ENCODE data around the gene PPP1R12B. TPM values are rescaled to one million over a fixed set of nuclear protein-coding genes. Genes with fewer than 3 reads are reported as not detected.
"Not testable (repeated sequence)": the region's sequence is repeated elsewhere in the genome, so short reads cannot be mapped to it uniquely, and the experiment has no call there.

PPP1R12B gene
- total RNA-seq, 4 donors from 2014 or later, result 20.6 to 120 (median 36.9) TPM

DNA sequence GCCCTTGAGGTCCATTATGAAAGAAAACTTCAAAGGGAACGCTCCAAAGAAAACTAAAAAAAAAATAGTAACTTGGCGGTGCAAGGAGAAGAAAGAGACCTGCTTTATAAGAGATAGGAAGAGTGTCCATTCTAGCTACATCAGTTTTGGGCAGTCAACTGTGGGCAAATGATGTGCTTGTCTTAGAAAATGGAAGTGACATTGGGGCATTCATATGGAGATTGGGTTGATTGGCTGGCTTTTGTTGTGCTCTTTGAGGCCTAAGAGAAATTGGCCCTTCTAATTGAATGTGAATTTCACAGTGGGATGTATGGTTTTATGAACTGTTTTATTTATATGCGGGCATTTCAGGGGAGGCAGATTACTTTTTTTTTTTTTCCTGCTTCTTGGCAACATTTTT lies 13.2 kb downstream of the PPP1R12B start:
- H3K4me3 ChIP-seq, result no peak overlapping the region
- intact Hi-C loops (cut with DNase I), result no loop called here
- peaks cover 0 to 5% (median 2%) of the 10 kb centered on the region in 3 donors for H3K4me1 ChIP-seq
- no peak overlapping the region for H3K27ac ChIP-seq
- DNase-seq, result no peak
- TF ChIP-seq, protein P1, sequence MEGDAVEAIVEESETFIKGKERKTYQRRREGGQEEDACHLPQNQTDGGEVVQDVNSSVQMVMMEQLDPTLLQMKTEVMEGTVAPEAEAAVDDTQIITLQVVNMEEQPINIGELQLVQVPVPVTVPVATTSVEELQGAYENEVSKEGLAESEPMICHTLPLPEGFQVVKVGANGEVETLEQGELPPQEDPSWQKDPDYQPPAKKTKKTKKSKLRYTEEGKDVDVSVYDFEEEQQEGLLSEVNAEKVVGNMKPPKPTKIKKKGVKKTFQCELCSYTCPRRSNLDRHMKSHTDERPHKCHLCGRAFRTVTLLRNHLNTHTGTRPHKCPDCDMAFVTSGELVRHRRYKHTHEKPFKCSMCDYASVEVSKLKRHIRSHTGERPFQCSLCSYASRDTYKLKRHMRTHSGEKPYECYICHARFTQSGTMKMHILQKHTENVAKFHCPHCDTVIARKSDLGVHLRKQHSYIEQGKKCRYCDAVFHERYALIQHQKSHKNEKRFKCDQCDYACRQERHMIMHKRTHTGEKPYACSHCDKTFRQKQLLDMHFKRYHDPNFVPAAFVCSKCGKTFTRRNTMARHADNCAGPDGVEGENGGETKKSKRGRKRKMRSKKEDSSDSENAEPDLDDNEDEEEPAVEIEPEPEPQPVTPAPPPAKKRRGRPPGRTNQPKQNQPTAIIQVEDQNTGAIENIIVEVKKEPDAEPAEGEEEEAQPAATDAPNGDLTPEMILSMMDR (IDR thresholded peaks at IDR 0.05), result no peak
- TF ChIP-seq POLR2A (IDR thresholded peaks at IDR 0.05), result no peak
- no peaks in the 10 kb centered on the region for H3K27me3 ChIP-seq
- 88 to 92% methylated on average over 3 of the region's 3 CpGs for WGBS, 2 donors
- H3K9me3 ChIP-seq, result no peaks in the 10 kb centered on the region
- no peaks in the 10 kb centered on the region for H3K36me3 ChIP-seq

DNA sequence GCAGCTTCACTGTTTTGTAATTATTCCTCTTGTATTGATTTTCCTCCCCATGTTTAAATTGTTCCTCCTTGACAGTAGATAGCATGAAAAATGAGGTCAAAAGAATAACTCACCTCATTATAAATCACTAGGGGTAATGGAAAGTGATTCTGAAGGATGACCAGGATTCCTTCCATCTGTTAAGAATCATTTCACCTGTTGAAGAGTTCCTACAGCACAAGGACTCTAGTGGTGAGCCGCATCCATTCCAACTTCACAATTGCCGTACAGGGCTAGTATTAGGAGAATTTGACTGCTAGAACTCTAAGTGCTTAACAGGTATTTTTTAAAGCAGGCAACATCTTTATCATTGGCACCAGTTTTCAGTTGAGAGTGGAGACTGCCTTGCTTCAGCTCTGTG lies 13.7 kb downstream of the PPP1R12B start:
- Histone ChIP-seq H3K27me3 (no peaks in the 10 kb centered on the region), H3K36me3 (no peaks in the 10 kb centered on the region), H3K27ac (no peak overlapping the region), H3K4me3 (no peak overlapping the region), H3K4me1 (peaks cover 0 to 5% (median 0%) of the 10 kb centered on the region in 3 donors), H3K9me3 (no peaks in the 10 kb centered on the region)
- WGBS, 2 donors, result 97 to 100% methylated on average over 2 of the region's 2 CpGs
- no peak for DNase-seq
- TF ChIP-seq POLR2A (IDR thresholded peaks at IDR 0.05), result no peak
- TF ChIP-seq, protein P1 (IDR thresholded peaks at IDR 0.05), result no peak
- intact Hi-C loops (cut with DNase I), result no loop called here

DNA sequence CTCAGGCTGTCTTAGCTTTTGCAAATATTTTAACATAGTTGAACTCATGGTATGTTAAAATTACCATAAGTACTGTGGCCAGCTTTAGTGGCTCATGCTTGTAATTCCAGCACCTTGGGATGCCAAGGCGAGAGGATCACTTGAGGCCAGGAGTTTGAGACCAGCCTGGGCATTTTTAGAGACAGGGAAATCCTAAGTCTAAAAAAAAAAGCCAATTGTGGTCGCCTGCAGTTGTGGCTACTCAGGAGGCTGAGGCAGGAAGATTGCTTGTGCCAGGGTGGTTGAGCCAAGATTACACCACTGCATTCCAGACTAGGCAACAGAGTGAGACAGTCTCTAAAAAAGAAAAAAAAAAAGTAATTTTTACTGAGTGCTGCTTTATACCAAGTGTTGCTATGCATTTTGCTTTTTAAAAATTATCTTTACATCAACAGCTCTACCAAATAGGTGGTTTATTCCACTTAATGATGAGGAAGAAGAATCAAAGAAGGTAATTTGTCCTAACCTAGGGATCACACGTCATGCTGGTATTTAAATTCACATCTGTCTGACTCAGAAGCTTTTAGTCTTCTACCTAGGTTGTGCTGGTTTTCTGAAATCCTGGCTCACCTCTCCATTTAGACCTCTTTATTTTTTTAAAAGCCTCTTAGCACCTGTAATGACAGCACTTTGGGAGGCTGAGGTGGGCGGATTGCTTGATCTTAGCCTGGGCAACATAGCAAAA lies 16.8 kb downstream of the PPP1R12B start:
- H3K4me1 ChIP-seq, result peaks cover 0 to 5% (median 0%) of the 10 kb centered on the region in 3 donors
- 68 to 81% methylated on average over 3 to 4 of the region's 4 CpGs for WGBS, 2 donors
- no peak for DNase-seq
- TF ChIP-seq, protein P1 (IDR thresholded peaks at IDR 0.05), result no peak
- no peak for TF ChIP-seq POLR2A (IDR thresholded peaks at IDR 0.05)
- intact Hi-C loops (cut with DNase I), result no loop called here
- no peak overlapping the region for H3K4me3 ChIP-seq
- H3K9me3 ChIP-seq, result no peaks in the 10 kb centered on the region
- no peaks in the 10 kb centered on the region for H3K27me3 ChIP-seq
- H3K27ac ChIP-seq, result no peak overlapping the region
- no peaks in the 10 kb centered on the region for H3K36me3 ChIP-seq

DNA sequence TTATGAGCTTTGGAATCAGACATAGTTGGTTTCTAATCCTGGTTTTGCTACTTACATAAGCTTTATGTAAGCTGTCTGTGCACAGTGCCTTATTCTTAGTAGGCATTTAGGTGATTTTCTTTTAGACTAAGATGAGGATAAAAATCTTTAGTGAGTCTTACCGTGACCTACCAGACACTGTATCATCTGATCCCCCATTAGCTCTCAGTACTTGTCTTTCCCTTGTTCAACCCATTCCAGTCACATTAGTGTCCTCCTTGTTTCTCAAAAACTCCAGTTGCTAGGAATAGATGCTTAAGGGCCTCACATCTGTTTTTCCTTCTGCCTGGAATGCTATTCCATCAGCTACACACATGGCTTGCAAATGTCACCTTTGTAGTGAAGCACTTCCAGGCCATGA lies 18.8 kb downstream of the PPP1R12B start:
- TF ChIP-seq POLR2A (IDR thresholded peaks at IDR 0.05), result no peak
- TF ChIP-seq, protein P1 (IDR thresholded peaks at IDR 0.05), result no peak
- no peak overlapping the region for H3K4me3 ChIP-seq
- H3K27me3 ChIP-seq, result no peaks in the 10 kb centered on the region
- no peak for DNase-seq
- H3K27ac ChIP-seq, result no peak overlapping the region
- H3K9me3 ChIP-seq, result no peaks in the 10 kb centered on the region
- no peaks in the 10 kb centered on the region for H3K36me3 ChIP-seq
- intact Hi-C loops (cut with DNase I), result no loop called here
- 84 to 100% methylated on average over 1 of the region's 1 CpG for WGBS, 2 donors
- peaks cover 0 to 5% (median 0%) of the 10 kb centered on the region in 3 donors for H3K4me1 ChIP-seq

- 91 to 92% methylated on average over 4 of the region's 4 CpGs for WGBS, 2 donors
- H3K4me3 ChIP-seq; intact Hi-C loops (cut with DNase I); H3K27me3 ChIP-seq; H3K4me1 ChIP-seq; H3K27ac ChIP-seq; H3K36me3 ChIP-seq; H3K9me3 ChIP-seq; DNase-seq: not testable (repeated sequence)
Measured at GRCh38 chr1:202370906-202371305, 22.4 kb downstream of the PPP1R12B start.

DNA sequence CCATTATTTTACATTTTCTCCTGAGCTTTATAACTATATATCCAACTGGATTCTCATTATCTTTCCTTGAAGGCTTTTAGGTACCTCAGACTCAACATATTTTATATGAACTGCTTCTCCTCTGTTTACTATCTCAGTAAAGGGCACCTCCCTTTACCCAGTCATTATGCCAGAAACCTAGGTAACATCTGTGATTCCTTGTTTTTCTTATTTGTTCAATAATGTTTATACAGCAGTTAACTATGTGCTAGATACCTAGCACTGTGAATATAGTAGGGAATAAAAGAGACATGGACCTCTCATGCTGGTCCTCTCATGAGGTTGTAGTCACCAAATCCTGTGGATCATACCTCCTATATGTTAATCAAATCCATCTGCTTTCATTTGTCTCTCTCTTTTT lies 25.6 kb downstream of the PPP1R12B start:
- TF ChIP-seq, protein P1 (IDR thresholded peaks at IDR 0.05), result no peak
- no peak for TF ChIP-seq POLR2A (IDR thresholded peaks at IDR 0.05)
- H3K27me3 ChIP-seq, result no peaks in the 10 kb centered on the region
- no peaks in the 10 kb centered on the region for H3K9me3 ChIP-seq
- no peak overlapping the region for H3K4me3 ChIP-seq
- intact Hi-C loops (cut with DNase I), result no loop called here
- no peaks in the 10 kb centered on the region for H3K4me1 ChIP-seq
- H3K36me3 ChIP-seq, result no peaks in the 10 kb centered on the region
- no peak for DNase-seq
- no peak overlapping the region for H3K27ac ChIP-seq

DNA sequence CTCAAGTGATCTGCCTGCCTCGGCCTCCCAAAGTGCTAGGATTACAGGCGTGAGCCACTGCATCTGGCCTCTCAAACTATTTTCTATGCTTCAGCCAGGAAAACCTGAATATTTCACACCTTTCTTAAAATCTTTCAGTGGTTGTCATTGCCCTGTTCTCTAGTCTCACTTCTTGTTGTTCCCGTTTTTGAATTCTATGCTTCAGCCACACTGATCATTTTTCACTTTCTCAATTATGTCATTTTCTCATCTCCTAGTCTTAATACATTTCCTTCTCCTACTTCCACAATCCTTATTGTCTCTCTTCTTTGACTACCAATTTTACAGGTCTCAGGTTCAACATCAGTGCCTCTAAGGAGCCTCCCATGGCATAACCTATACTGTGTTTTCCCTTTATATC lies 26.7 kb downstream of the PPP1R12B start:
- H3K9me3 ChIP-seq; H3K36me3 ChIP-seq; intact Hi-C loops (cut with DNase I); H3K27me3 ChIP-seq; H3K4me1 ChIP-seq; H3K4me3 ChIP-seq; DNase-seq; H3K27ac ChIP-seq: not testable (repeated sequence)
- WGBS, 2 donors, result 77 to 82% methylated on average over 3 of the region's 3 CpGs
